OCI-LY7 (cell line): ENCODE data around the gene TWNK. TPM values are rescaled to one million over a fixed set of nuclear protein-coding genes. Genes with fewer than 3 reads are reported as not detected.

Experiments
- BruUV-seq: library from RNA; stranded (reverse); fragments of 400-500 nt; replicated peaks from 2 replicates; lab custom pipeline; 2021; lab: Mats Ljungman, UMichigan
- CTCF ChIA-PET: fragments of 300-600 bp; sonication (Branson Sonifier 250); formaldehyde crosslinking; loops from one replicate; lab custom pipeline; 2022; ENCODE audit warnings: antibody characterized with exemption; ENCODE audit not compliant: unreplicated experiment; lab: Charles Lee
- POLR2A ChIA-PET: fragments of 300-600 bp; sonication (Branson Sonifier 250); formaldehyde crosslinking; loops from one replicate; lab custom pipeline; 2022; ENCODE audit warnings: antibody characterized with exemption; lab: Charles Lee
- DNase-seq: peaks from one replicate; pipeline ENCODE4 v3.0.0-alpha.2; 2015; ENCODE audit warnings: low spot score
- H2AFZ ChIP-seq: fragments of 200-600 bp; sonication (generic), shearing (Covaris generic); 2 replicates; pipeline ENCODE4 v1.6.1; 2014; ENCODE audit warnings: mild to moderate bottlenecking, antibody characterized with exemption, low read length, moderate library complexity
- H3K27ac ChIP-seq: fragments of 200-600 bp; sonication (generic); 2 replicates; pipeline ENCODE4 v1.5.1; 2014; ENCODE audit warnings: mixed run types, low read depth, mild to moderate bottlenecking, moderate library complexity, low read length, inconsistent platforms; ENCODE audit not compliant: poor library complexity, severe bottlenecking
- H3K36me3 ChIP-seq: fragments of 200-600 bp; sonication (generic); 2 replicates; pipeline ENCODE4 v1.6.1; 2014; ENCODE audit warnings: mild to moderate bottlenecking, antibody characterized with exemption, low read length, moderate library complexity, mixed read lengths; ENCODE audit not compliant: insufficient read depth
- H3K4me1 ChIP-seq: fragments of 200-600 bp; sonication (generic); 2 replicates; pipeline ENCODE4 v1.5.1; 2014; ENCODE audit warnings: mild to moderate bottlenecking, low read length; ENCODE audit not compliant: insufficient read depth, poor library complexity, severe bottlenecking
- H3K4me2 ChIP-seq: fragments of 200-600 bp; sonication (generic); 2 replicates; pipeline ENCODE4 v1.6.1; 2014; ENCODE audit warnings: mild to moderate bottlenecking, low read length
- H3K4me3 ChIP-seq: fragments of 200-600 bp; sonication (generic); 2 replicates; pipeline ENCODE4 v1.5.1; 2014; ENCODE audit warnings: mild to moderate bottlenecking, low read depth, low read length; ENCODE audit not compliant: poor library complexity, severe bottlenecking
- H3K79me2 ChIP-seq: fragments of 200-600 bp; sonication (generic); 2 replicates; pipeline ENCODE4 v1.6.1; 2016; ENCODE audit warnings: low read depth, mild to moderate bottlenecking, low read length, moderate library complexity, mixed read lengths; ENCODE audit not compliant: insufficient read depth
- H3K9me2 ChIP-seq: fragments of 200-600 bp; sonication (generic); 2 replicates; pipeline ENCODE4 v1.6.1; 2016; ENCODE audit warnings: mild to moderate bottlenecking, low read length, mixed read lengths; ENCODE audit not compliant: insufficient read depth
- H3K9me3 ChIP-seq: fragments of 200-600 bp; sonication (generic); 2 replicates; pipeline ENCODE4 v1.6.1; 2014; ENCODE audit warnings: mild to moderate bottlenecking, mixed run types, low read length, mixed read lengths
- H4K20me1 ChIP-seq: fragments of 200-600 bp; sonication (generic); 2 replicates; pipeline ENCODE4 v1.6.1; 2014; ENCODE audit warnings: mild to moderate bottlenecking, antibody characterized with exemption, low read length, moderate library complexity, mixed read lengths; ENCODE audit not compliant: insufficient read depth
- EZH2phosphoT487 ChIP-seq: fragments of 200-600 bp; sonication (generic); IDR thresholded peaks from 2 replicates; pipeline ENCODE4 v1.6.1; 2018; ENCODE audit warnings: low read depth, borderline replicate concordance, mild to moderate bottlenecking, mixed run types, antibody characterized with exemption, low read length, moderate library complexity, mixed read lengths
- intact Hi-C: fragments of 100-400 bp; cut with micrococcal nuclease; formaldehyde crosslinking; loops from one replicate; pipeline ENCODE4 v1.10.0; 2022; ENCODE audit not compliant: unreplicated experiment
- total RNA-seq, 2 experiments: library from RNA; depleted of rRNA in 1 of 2; stranded (reverse); fragments of >200 nt in 1 of 2; shearing (Covaris generic) in 1 of 2; gene quantifications; 2 replicates each; pipeline ENCODE4 v1.2.3, GENCODE V29; 2014 to 2022
- TF ChIP-seq, protein P1 (sequence below): fragments of 200-600 bp; sonication (generic); conservative IDR thresholded peaks from 2 replicates; pipeline ENCODE4 v1.5.1; 2014; ENCODE audit warnings: mild to moderate bottlenecking, antibody characterized with exemption, low read length, moderate library complexity, mixed read lengths

The TWNK gene
- total RNA-seq, 2 experiments from 2014 or later = 15.8 to 21.7 TPM

DNA sequence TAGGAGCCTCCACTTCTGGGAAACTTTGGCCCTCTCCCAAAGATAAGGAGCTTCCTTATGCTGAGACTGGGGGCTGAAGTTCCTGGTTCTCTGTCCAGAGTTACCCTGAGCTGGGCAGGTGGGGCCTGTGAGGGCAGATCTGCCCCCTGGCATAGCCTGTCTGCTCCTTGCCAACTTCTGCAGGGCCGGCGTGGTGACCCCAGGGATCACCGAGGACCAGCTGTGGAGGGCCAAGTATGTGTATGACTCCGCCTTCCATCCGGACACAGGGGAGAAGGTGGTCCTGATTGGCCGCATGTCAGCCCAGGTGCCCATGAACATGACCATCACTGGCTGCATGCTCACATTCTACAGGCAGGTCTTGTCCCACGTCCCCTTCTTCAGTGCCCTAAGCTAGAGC is 48.0 kb downstream of the TWNK start:
- Histone ChIP-seq H4K20me1 (no peaks in the 10 kb centered on the region), H2AFZ (no peak overlapping the region), H3K4me2 (no peak overlapping the region), H3K9me2 (no peaks in the 10 kb centered on the region), H3K4me1 (peaks cover 9% of the 10 kb centered on the region), H3K9me3 (no peaks in the 10 kb centered on the region), H3K36me3 (no peaks in the 10 kb centered on the region), H3K79me2 (no peaks in the 10 kb centered on the region), H3K27ac (no peak overlapping the region), H3K4me3 (no peak overlapping the region)
- POLR2A ChIA-PET = interaction anchor here (0.5 kb wide), 1 partner anchor 17 kb away, joined by 3 read pairs; no protein-coding TSS in a partner anchor
- intact Hi-C loops = no loop called here
- DNase-seq = no peak
- TF ChIP-seq, protein P1, sequence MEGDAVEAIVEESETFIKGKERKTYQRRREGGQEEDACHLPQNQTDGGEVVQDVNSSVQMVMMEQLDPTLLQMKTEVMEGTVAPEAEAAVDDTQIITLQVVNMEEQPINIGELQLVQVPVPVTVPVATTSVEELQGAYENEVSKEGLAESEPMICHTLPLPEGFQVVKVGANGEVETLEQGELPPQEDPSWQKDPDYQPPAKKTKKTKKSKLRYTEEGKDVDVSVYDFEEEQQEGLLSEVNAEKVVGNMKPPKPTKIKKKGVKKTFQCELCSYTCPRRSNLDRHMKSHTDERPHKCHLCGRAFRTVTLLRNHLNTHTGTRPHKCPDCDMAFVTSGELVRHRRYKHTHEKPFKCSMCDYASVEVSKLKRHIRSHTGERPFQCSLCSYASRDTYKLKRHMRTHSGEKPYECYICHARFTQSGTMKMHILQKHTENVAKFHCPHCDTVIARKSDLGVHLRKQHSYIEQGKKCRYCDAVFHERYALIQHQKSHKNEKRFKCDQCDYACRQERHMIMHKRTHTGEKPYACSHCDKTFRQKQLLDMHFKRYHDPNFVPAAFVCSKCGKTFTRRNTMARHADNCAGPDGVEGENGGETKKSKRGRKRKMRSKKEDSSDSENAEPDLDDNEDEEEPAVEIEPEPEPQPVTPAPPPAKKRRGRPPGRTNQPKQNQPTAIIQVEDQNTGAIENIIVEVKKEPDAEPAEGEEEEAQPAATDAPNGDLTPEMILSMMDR = no peak
- TF ChIP-seq EZH2phosphoT487 = no peak
- no TSS peak for BruUV-seq
- CTCF ChIA-PET = interaction anchor here (1.2 kb wide), 1 partner anchor 106 kb away, joined by 3 read pairs; no protein-coding TSS in a partner anchor

DNA sequence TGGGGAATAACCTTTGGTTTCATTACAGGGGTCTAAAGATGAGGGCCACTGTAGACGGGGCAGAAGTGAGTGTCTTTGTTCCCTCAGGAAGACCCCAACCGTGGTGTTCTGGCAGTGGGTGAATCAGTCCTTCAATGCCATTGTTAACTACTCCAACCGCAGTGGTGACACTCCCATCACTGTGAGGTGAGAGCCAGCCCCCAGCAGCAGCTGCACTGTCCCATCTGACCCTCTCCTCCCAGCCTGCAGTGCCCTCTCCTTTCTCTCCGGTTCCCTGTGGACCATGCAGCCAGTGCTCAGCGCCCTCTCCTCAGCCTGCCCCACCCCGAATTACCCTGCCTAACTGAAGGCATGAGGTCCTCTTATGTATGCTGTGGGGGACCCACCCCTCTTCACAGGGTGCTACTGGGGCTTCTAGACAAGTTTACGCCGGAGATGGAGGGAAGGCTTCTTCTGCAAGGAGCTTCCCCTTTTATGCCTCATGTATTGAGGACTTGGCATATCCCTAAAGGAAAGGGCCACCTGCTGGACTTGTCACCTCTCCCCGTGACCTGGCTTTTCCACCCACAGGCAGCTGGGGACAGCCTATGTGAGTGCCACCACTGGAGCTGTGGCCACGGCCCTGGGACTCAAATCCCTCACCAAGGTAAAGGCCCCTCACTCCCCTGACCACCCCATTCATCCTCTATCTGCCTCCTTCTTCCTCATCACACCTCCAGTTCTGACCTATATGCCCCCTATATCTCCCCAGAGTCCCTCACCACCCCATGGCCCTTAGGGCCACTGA is 48.8 kb downstream of the TWNK start:
- DNase-seq = no peak
- Histone ChIP-seq H3K4me2 (no peak overlapping the region), H3K27ac (no peak overlapping the region), H3K4me1 (peaks cover 14% of the 10 kb centered on the region), H3K4me3 (no peak overlapping the region), H3K9me3 (no peaks in the 10 kb centered on the region), H3K9me2 (no peaks in the 10 kb centered on the region), H3K79me2 (no peaks in the 10 kb centered on the region), H3K36me3 (no peaks in the 10 kb centered on the region), H2AFZ (no peak overlapping the region), H4K20me1 (no peaks in the 10 kb centered on the region)
- no TSS peak for BruUV-seq
- POLR2A ChIA-PET = no interaction called here
- CTCF ChIA-PET = interaction anchor here (0.7 to 1.2 kb wide), 2 partner anchors 106 to 1256 kb away, joined by 3 read pairs; no protein-coding TSS in a partner anchor
- TF ChIP-seq, protein P1 = no peak
- TF ChIP-seq EZH2phosphoT487 = no peak
- intact Hi-C loops = no loop called here

DNA sequence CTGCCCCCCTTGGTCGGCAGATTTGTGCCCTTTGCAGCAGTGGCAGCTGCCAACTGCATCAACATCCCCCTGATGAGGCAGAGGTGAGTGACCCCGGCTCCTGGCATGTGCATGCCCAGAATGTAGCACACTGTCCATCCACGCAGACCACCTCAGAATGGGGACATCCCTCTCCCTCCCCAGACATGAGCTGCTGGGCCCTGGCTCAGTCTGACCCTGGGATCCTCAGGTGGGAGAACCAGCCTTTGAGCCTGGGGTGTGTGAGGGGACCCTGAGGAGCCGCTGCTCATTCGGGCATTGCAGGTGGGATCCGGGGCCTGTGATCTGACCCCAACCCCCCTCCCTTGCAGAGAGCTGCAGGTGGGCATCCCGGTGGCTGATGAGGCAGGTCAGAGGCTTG is 49.4 kb downstream of the TWNK start:
- Histone ChIP-seq H4K20me1 (no peaks in the 10 kb centered on the region), H3K4me1 (peaks cover 14% of the 10 kb centered on the region), H3K9me3 (no peaks in the 10 kb centered on the region), H3K36me3 (no peaks in the 10 kb centered on the region), H2AFZ (no peak overlapping the region), H3K27ac (no peak overlapping the region), H3K4me3 (no peak overlapping the region), H3K4me2 (no peak overlapping the region), H3K9me2 (no peaks in the 10 kb centered on the region), H3K79me2 (no peaks in the 10 kb centered on the region)
- BruUV-seq = no TSS peak
- no peak for DNase-seq
- intact Hi-C loops = no loop called here
- ChIA-PET POLR2A (no interaction called here), CTCF (interaction anchor here (0.7 kb wide), 1 partner anchor 1255 kb away, joined by 3 read pairs; no protein-coding TSS in a partner anchor)
- TF ChIP-seq, protein P1 = no peak
